HUES64 (cell line): ENCODE measurements around the gene RPL27. TPM values are rescaled to one million over a fixed set of nuclear protein-coding genes. Genes with fewer than 3 reads are reported as not detected.
A peak's percentile ranks its signal among the peaks of the same experiment; 100 is the strongest.
"Not testable (repeated sequence)": the region's sequence is repeated elsewhere in the genome, so short reads cannot be mapped to it uniquely, and the experiment has no call there.

Source experiments
- H3K27ac ChIP-seq: 2 replicates; pipeline ENCODE4 v1.7.0; 2013; ENCODE audit warnings: low read depth, low read length, inconsistent platforms
- H3K27me3 ChIP-seq: 2 replicates; pipeline ENCODE4 v1.6.1; 2013; ENCODE audit warnings: mild to moderate bottlenecking, low read length; ENCODE audit not compliant: insufficient read depth
- H3K36me3 ChIP-seq: 2 replicates; pipeline ENCODE4 v1.6.1; 2013; ENCODE audit warnings: mild to moderate bottlenecking, low read length; ENCODE audit not compliant: insufficient read depth
- H3K4me1 ChIP-seq: 2 replicates; pipeline ENCODE4 v1.6.1; 2013; ENCODE audit warnings: mild to moderate bottlenecking, low read length, moderate library complexity; ENCODE audit not compliant: insufficient read depth
- H3K4me3 ChIP-seq: 2 replicates; pipeline ENCODE4 v1.5.1; 2013; ENCODE audit warnings: mild to moderate bottlenecking, low read length, moderate library complexity
- H3K9ac ChIP-seq: 2 replicates; pipeline ENCODE4 v1.6.1; 2013; ENCODE audit warnings: mild to moderate bottlenecking, low read depth, low read length
- H3K9me3 ChIP-seq: 2 replicates; pipeline ENCODE4 v1.6.1; 2013; ENCODE audit warnings: low read depth, low read length; ENCODE audit not compliant: insufficient read depth
- WGBS: fragments of 150-250, 120-280 bp; methylation state at CpG from one replicate; pipeline ENCODE4 v1.1.7; 2013; ENCODE audit warnings: missing lambda C conversion rate; 5-methylcytosine and 5-hydroxymethylcytosine counted together
- polyA plus RNA-seq, 2 experiments: library from polyadenylated mRNA; stranded (reverse); fragments of 50-300 nt; gene quantifications; one replicate each; pipeline ENCODE4 v1.2.3, GENCODE V29; 2013

Gene RPL27
- polyA plus RNA-seq (2013, experiment 1 of 2), result 2,026 TPM
- 1,998 TPM for polyA plus RNA-seq (2013, experiment 2 of 2)

- peaks cover 18% of the 10 kb centered on the region for H3K4me1 ChIP-seq
- peaks cover 44% of the 10 kb centered on the region for H3K36me3 ChIP-seq
- peak within 1 kb of the TSS; percentile 98 for H3K9ac ChIP-seq
- H3K9me3 ChIP-seq, result no peaks in the 10 kb centered on the region
- peak within 1 kb of the TSS; percentile 91 for H3K4me3 ChIP-seq
- under 1% methylated on average over 49 of the region's 49 CpGs for WGBS
- H3K27ac ChIP-seq, result peak within 1 kb of the TSS; percentile 94
- no peaks in the 10 kb centered on the region for H3K27me3 ChIP-seq
Observed at GRCh38 chr17:42997984-42998938, at the start of gene RPL27. RPL27 (plus strand) TSS chr17:42998419; CDS start chr17:42998751, 332 bp downstream.

DNA sequence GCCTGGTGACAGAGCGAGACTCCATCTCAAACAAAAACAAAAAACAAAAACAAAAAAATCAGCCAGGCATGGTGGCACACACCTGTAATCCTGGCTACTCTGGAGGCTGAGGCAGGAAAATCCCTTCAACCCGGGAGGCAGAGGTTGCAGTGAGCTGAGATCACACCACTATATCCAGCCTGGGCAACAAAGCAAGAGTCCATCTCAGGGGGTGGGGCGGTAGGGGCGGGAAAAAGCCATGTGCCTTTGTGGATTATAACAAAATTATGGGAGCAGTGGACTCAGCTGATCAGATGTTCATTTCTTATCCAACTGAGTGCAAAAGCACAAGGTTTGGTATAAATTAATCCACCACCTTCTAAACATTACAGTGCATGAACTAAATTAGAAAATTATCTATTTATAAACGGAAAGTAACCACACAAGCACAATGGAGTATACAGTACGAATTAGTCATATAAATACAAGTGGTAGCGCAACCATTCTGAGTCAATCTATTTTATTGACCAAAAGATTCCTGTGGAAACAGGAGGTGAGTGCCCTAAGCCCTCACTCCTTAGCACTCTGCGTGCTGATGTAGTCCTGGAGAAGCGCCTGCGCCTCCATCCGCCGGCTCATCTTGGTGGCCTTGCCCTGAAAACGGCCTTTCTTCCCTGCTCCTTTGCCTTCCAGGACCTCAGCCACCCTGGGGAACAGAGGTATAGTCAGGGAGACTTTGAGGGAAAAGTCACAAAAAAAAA lies 48.0 kb upstream of the RPL27 start:
- no peak overlapping the region for H3K27ac ChIP-seq
- WGBS, result 97% methylated on average over 13 of the region's 13 CpGs
- H3K9me3 ChIP-seq, result no peaks in the 10 kb centered on the region
- H3K9ac ChIP-seq, result no peak overlapping the region
- H3K36me3 ChIP-seq, result peaks cover 57% of the 10 kb centered on the region
- no peak overlapping the region for H3K4me3 ChIP-seq
- H3K27me3 ChIP-seq, result no peaks in the 10 kb centered on the region
- H3K4me1 ChIP-seq, result no peaks in the 10 kb centered on the region

GRCh38 chr17:42953669-42954068 lies 44.5 kb upstream of the RPL27 start:
- peaks cover 83% of the 10 kb centered on the region for H3K36me3 ChIP-seq
- H3K9ac ChIP-seq, result no peak overlapping the region
- no peak overlapping the region for H3K4me3 ChIP-seq
- no peaks in the 10 kb centered on the region for H3K9me3 ChIP-seq
- no peaks in the 10 kb centered on the region for H3K4me1 ChIP-seq
- no peaks in the 10 kb centered on the region for H3K27me3 ChIP-seq
- H3K27ac ChIP-seq, result no peak overlapping the region
- WGBS, result 100% methylated on average over 1 of the region's 1 CpG

DNA sequence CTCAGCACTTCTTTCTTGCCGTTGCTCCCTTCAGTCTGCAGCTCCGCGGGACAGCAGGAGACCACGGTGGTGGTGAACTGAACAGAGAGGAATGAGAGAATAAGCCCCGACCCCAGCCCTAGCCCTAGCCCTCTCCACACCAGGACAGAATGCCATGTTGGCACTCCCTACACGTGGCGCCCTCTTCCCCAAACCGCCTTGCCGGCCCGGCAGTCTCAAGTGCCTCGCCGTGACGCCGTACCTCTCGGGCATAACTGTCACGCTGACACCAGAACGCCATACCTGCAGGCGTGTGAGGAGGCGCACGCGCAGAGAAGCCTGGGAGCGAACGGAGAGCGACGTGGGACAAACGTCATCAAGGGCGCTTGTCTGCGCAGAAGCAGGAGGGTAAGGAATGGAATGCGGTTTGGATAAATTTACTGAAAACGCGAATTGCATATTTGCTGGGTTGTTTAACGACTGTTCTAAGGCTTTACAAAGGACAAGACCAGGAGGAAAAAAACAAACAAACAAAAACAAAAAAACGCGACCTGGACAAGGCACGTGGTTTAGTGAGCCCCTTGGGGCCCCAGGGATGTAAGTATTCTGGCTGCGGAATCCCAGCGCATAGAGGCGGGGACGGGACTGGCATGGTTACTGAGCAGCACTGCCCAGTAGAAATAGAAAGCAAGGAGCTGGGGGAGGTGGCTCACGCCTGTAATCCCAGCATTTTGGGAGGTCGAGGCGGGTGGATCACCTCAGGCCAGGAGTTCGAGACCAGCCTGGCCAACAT lies 33.9 kb upstream of the RPL27 start, which contains the start of gene AARSD1:
AARSD1 (minus strand) TSS at position 294 of the 772 bp plus-strand sequence; CDS start at position 280, 14 bp downstream.
- WGBS, result 5% methylated on average over 43 of the region's 43 CpGs
- Histone ChIP-seq H3K4me3 (peak within 1 kb of the TSS; percentile 73), H3K36me3 (peaks cover 34% of the 10 kb centered on the region), H3K27ac (peak within 1 kb of the TSS; percentile 48), H3K27me3 (no peaks in the 10 kb centered on the region), H3K4me1 (0 out of 2 replicates have a peak, but pooled peaks cover 5% of the 10 kb centered on the region), H3K9ac (peak within 1 kb of the TSS; percentile 68), H3K9me3 (no peaks in the 10 kb centered on the region)

GRCh38 chr17:42967925-42968324 lies 30.3 kb upstream of the RPL27 start:
- Histone ChIP-seq H3K27me3 (no peaks in the 10 kb centered on the region), H3K36me3 (no peaks in the 10 kb centered on the region), H3K9ac (no peak overlapping the region), H3K4me3 (no peak overlapping the region), H3K27ac (no peak overlapping the region), H3K4me1 (0 out of 2 replicates have a peak, but pooled peaks cover 5% of the 10 kb centered on the region), H3K9me3 (no peaks in the 10 kb centered on the region)
- no CpG with 5 or more reads among the region's 1 CpG for WGBS

- no peaks in the 10 kb centered on the region for H3K9me3 ChIP-seq
- H3K27me3 ChIP-seq, result no peaks in the 10 kb centered on the region
- H3K9ac ChIP-seq, result no peak overlapping the region
- H3K36me3 ChIP-seq, result no peaks in the 10 kb centered on the region
- H3K4me3 ChIP-seq, result no peak overlapping the region
- no peak overlapping the region for H3K27ac ChIP-seq
- WGBS, result 86% methylated on average over 4 of the region's 5 CpGs
- no peaks in the 10 kb centered on the region for H3K4me1 ChIP-seq
Observed at GRCh38 chr17:42969001-42969581, 29.1 kb upstream of the RPL27 start.

GRCh38 chr17:42971589-42971988 lies 26.6 kb upstream of the RPL27 start:
- Histone ChIP-seq H3K4me1 (no peaks in the 10 kb centered on the region), H3K36me3 (no peaks in the 10 kb centered on the region), H3K4me3 (no peak overlapping the region), H3K27me3 (no peaks in the 10 kb centered on the region), H3K9me3 (no peaks in the 10 kb centered on the region), H3K27ac (no peak overlapping the region), H3K9ac (no peak overlapping the region)
- 94% methylated on average over 4 of the region's 5 CpGs for WGBS

DNA sequence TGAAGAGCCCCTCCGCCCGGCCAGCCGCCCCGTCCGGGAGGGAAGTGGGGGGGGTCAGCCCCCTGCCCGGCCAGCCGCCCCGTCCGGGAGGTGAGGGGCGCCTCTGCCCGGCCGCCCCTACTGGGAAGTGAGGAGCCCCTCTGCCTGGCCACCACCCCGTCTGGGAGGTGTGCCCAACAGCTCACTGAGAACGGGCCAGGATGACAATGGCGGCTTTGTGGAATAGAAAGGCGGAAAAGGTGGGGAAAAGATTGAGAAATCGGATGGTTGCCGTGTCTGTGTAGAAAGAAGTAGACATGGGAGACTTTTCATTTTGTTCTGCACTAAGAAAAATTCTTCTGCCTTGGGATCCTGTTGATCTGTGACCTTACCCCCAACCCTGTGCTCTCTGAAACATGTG lies 24.9 kb upstream of the RPL27 start:
- not testable (repeated sequence) for H3K36me3 ChIP-seq, H3K9me3 ChIP-seq, H3K4me3 ChIP-seq, H3K27me3 ChIP-seq, H3K27ac ChIP-seq, H3K9ac ChIP-seq, H3K4me1 ChIP-seq
- 82% methylated on average over 8 of the region's 18 CpGs for WGBS

DNA sequence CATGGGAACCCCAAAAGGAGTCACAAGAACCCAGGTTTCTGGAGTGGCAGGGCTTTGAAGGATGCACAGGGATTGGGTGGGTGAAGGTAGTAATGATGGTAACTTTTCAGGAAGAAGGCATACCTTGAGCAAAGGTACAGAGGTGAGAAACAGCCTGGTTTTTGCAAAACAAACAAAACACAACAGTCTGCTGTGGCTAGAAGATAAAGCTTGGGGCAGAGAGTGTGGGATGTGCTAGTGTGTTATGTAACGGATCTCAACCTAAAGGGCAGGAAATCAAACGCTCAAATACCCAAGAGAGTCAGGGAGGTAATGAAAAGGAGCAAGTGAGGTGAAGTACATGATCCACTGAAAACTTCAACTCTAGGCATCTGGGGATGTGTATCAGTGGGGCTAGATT lies 23.0 kb upstream of the RPL27 start:
- Histone ChIP-seq H3K9ac (no peak overlapping the region), H3K4me1 (peaks cover 3% of the 10 kb centered on the region; the same call in 1 of the 2 replicates), H3K9me3 (no peaks in the 10 kb centered on the region), H3K27ac (no peak overlapping the region), H3K36me3 (no peaks in the 10 kb centered on the region), H3K4me3 (no peak overlapping the region), H3K27me3 (no peaks in the 10 kb centered on the region)
- WGBS, result 90% methylated on average over 2 of the region's 2 CpGs

DNA sequence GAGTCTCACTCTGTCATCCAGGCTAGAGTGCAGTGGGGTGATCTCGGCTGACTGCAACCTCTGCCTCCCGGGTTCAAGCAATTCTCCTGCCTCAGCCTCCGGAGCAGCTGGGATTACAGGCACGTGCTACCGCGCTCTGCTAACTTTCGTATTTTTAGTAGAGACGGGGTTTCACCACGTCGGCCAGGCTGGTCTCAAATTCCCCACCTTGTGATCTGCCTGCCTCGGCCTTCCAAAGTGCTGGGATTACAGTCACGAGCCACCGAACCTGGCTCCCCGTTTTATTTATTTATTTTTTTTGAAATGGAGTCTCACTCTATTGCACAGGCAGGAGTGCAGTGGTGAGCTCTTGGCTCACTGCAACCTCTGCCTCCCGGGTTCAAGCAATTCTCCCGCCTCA lies 22.5 kb upstream of the RPL27 start:
- H3K4me1 ChIP-seq, H3K27me3 ChIP-seq, H3K9me3 ChIP-seq, H3K4me3 ChIP-seq, H3K9ac ChIP-seq, H3K27ac ChIP-seq, H3K36me3 ChIP-seq: not testable (repeated sequence)
- WGBS, result 92% methylated on average over 16 of the region's 16 CpGs
